Dedifferentiated amniotic fluid mesenchymal stem cell (primary cell): Measurements from ENCODE around the gene IPO5.
"Not testable (repeated sequence)": the region's sequence is repeated elsewhere in the genome, so short reads cannot be mapped to it uniquely, and the experiment has no call there.

Source experiments
- DNase-seq: peaks from one replicate; pipeline ENCODE4 v3.0.0-alpha.2; 2016; ENCODE audit errors: extremely low spot score

Gene IPO5

GRCh38 chr13:98014766-98015165 is 61.3 kb downstream of the IPO5 start:
- DNase-seq = peak; percentile 59

GRCh38 chr13:98018293-98018692 is 64.8 kb downstream of the IPO5 start:
- no peak for DNase-seq

GRCh38 chr13:98019186-98019585 is 65.7 kb downstream of the IPO5 start:
- peak; percentile 6 for DNase-seq

- DNase-seq = peak; percentile 5
These were observed 66.8 kb downstream of the IPO5 start for GRCh38 chr13:98020271-98020670.

GRCh38 chr13:98022210-98022609 is 68.7 kb downstream of the IPO5 start:
- peak; percentile 57 for DNase-seq

- no peak for DNase-seq
These were observed 72.1 kb downstream of the IPO5 start for GRCh38 chr13:98025480-98026025.

GRCh38 chr13:98026457-98026857 is 73.0 kb downstream of the IPO5 start:
- no peak for DNase-seq

- no peak for DNase-seq
These were observed 78.7 kb downstream of the IPO5 start for GRCh38 chr13:98032168-98032567.

GRCh38 chr13:98033277-98034247 is 80.1 kb downstream of the IPO5 start:
- DNase-seq = peak; percentile 71

- DNase-seq = no peak
These were observed 81.9 kb downstream of the IPO5 start for GRCh38 chr13:98035373-98035772.

- DNase-seq = not testable (repeated sequence)
These were observed 83.3 kb downstream of the IPO5 start for GRCh38 chr13:98036564-98037302.

- DNase-seq = no peak
These were observed 85.8 kb downstream of the IPO5 start for GRCh38 chr13:98039261-98039660.

GRCh38 chr13:98039964-98040363 is 86.5 kb downstream of the IPO5 start:
- no peak for DNase-seq

GRCh38 chr13:98041081-98041820 is 87.8 kb downstream of the IPO5 start:
- DNase-seq = no peak

GRCh38 chr13:98044301-98044700 is 90.8 kb downstream of the IPO5 start:
- no peak for DNase-seq

- not testable (repeated sequence) for DNase-seq
These were observed 94.3 kb downstream of the IPO5 start for GRCh38 chr13:98047785-98048184.

- no peak for DNase-seq
These were observed 94.8 kb downstream of the IPO5 start for GRCh38 chr13:98048265-98048664.

GRCh38 chr13:98050041-98050466 is 96.6 kb downstream of the IPO5 start:
- DNase-seq = no peak

GRCh38 chr13:98052412-98052811 is 98.9 kb downstream of the IPO5 start:
- no peak for DNase-seq

- DNase-seq = no peak
These were observed 100.8 kb downstream of the IPO5 start for GRCh38 chr13:98054301-98054700.

- no peak for DNase-seq
These were observed 102.1 kb downstream of the IPO5 start for GRCh38 chr13:98055623-98056022.
